Right lobe of liver (tissue), 4 donors: Measurements from ENCODE around the gene ALKBH6.

ENCODE experiments used
- CTCF ChIP-seq, 4 donors: fragments of 200-600 bp in 3 of 4; fragments of 450-650 bp in 1 of 4; IDR thresholded peaks; one replicate each; pipeline versions ENCODE4 v1.5.1 to v1.8.0; 2016 to 2022; ENCODE audit warnings: antibody characterized with exemption in 4 of 4, mild to moderate bottlenecking in 2 of 4
- POLR2A ChIP-seq: fragments of 450-650 bp; IDR thresholded peaks from one replicate; pipeline ENCODE4 v1.6.1; 2017; ENCODE audit warnings: antibody characterized with exemption, mild to moderate bottlenecking
- donor health status: DM: no; HTN: no; CAD: no.
- donor health status: DM: no; HTN: no; CAD: no.
- donor health status: DM: no; HTN: yes; CAD: no.

DNA sequence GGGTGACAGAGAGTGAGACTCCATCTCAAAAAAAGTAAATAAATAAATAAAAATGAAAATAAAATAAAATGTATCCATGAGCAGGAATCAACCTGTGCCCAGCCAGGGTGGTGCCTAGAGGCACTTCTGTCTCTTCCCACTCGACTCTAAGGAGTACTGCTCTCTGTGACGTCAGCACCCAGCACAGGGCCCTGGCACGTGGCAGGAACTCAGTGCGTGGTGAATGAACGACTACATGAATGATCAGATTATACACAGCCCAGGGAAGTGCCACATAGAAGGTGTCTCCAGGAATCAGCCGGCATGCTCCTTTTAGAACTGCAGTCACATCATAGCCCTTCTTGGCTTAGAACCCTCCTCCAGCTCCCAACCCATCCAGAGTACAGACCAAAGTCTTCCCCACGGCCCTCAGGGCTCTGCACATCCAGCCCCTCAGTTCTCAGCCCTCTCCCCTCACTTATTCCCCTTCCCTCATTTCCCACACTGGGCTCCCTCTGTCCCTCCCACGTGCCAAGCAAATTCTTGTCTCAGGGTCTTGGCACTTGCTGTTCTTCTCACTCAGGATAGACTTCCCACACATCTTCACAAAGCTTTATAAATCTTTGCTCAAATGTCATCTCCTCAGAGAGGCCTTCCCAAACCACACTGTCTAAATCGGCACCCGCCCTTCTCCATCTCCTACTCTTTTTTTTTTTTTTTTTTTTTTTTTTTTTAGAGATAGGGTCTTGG is 14.5 kb upstream of the ALKBH6 start:
- TF ChIP-seq CTCF (IDR thresholded peaks at IDR 0.05) (no peak), POLR2A (no peak)
